Heart left ventricle (tissue), 13 donors: Measurements from ENCODE around the gene DHX8.

Experiments used
- POLR2A ChIP-seq, 2 donors: fragments of 450-650 bp; IDR thresholded peaks; one replicate each; pipeline ENCODE4 v1.6.1; 2017; ENCODE audit warnings: antibody characterized with exemption in 2 of 2, mild to moderate bottlenecking in 2 of 2, moderate library complexity in 2 of 2
- TF ChIP-seq, protein P1 (sequence below), 12 donors: fragments of 200-600 bp; sonication (generic) in 4 of 12; IDR thresholded peaks; one replicate each; pipeline versions ENCODE4 v1.5.0 to v1.8.0; 2018 to 2022; ENCODE audit warnings: antibody characterized with exemption in 12 of 12, mild to moderate bottlenecking in 5 of 12
- donor health status: ischemic (EF 13 %, LVEDD 7.1; RV severe dilation, severe dysfunction).
- donor health status: DM: no; HTN: yes; CAD: no.
- donor health status: DM: no; HTN: no; CAD: no.
- donor health status: ischemic (EF 25% LVEDD 6.9; RV normal size, moderate dysfunction).
- donor health status: ischemic (EF 25% LVEDD 5.7; RV mildly dilated, moderate dysfunction).
- donor health status: ischemic (EF 35%, LVEDD 5.7; RV mildly dilated, moderate dysfunction).
- donor health status: nonischemic (EF 11% LVEDD 7.7; RV severe dilation, severe dysfunction).
- donor health status: DM: yes; HTN: yes; CAD: no.
- donor health status: PGD.
- donor health status: ischemic (EF 29% LVEDD 5.4; RV normal size, mild dysfunction).
- donor health status: nonischemic (EF 23%, LVEDD 6.1; RV moderate dilation, normal function).

DNA sequence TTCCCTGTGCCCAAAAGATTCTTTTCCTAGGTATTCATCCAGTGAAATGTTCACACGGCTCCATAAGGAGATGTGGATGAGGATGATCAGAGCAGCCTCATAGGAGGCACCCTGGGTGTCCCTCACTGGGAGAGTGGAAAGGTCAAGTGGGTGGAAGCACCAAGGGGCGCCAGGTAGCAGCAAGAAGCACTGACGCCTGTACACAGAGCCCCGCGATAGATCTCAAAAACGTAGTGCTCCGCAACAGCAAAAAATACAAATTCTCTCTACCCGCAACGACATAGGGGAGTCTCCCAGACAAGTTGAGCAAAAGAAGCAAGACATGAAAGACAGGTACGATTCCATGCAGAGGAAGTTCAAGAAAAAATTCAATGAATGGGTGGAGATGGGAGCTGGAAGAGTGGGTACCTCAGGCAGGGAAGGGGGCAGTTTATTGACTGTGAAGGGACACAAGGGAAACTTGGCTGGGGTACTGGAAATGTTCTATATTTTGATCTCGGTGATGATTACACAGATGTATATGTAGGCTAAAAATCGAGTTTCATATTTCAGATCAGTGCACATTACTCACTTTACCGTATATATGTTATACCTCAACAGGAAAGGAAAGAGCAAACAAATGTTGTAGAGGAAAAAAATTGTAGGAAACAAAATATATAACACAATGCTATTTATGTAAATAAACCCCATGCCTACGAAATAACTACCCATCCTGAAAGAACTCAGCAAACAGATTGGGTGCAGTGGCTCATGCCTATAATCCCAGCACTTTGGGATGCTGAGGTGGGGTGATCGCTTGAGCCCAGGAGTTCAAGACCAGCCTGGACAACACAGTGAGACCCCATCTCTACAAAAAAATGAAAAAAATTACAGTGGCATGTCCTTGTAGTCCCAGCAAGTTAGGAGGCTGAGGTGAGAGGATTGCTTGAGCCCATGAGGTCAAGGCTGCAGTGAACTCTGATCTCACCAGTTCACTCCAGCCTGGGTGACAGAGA, 80.1 kb downstream of the DHX8 start:
- TF ChIP-seq, protein P1, sequence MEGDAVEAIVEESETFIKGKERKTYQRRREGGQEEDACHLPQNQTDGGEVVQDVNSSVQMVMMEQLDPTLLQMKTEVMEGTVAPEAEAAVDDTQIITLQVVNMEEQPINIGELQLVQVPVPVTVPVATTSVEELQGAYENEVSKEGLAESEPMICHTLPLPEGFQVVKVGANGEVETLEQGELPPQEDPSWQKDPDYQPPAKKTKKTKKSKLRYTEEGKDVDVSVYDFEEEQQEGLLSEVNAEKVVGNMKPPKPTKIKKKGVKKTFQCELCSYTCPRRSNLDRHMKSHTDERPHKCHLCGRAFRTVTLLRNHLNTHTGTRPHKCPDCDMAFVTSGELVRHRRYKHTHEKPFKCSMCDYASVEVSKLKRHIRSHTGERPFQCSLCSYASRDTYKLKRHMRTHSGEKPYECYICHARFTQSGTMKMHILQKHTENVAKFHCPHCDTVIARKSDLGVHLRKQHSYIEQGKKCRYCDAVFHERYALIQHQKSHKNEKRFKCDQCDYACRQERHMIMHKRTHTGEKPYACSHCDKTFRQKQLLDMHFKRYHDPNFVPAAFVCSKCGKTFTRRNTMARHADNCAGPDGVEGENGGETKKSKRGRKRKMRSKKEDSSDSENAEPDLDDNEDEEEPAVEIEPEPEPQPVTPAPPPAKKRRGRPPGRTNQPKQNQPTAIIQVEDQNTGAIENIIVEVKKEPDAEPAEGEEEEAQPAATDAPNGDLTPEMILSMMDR (IDR thresholded peaks at IDR 0.05): no peak
- no peak for TF ChIP-seq POLR2A (IDR thresholded peaks at IDR 0.05)
